CD4-positive, alpha-beta T cell treated with Interferon gamma for 1 hour (primary cell): ENCODE data around the gene LRP5.
"Not testable (repeated sequence)": the region's sequence is repeated elsewhere in the genome, so short reads cannot be mapped to it uniquely, and the experiment has no call there.

Experiments
- DNase-seq: peaks from one replicate; pipeline ENCODE4 v3.0.0-alpha.2; 2020

Gene LRP5

GRCh38 chr11:68398995-68399851, 86.8 kb downstream of the LRP5 start:
- DNase-seq: no peak

GRCh38 chr11:68399916-68400315, 87.5 kb downstream of the LRP5 start:
- no peak for DNase-seq

GRCh38 chr11:68400584-68400983, 88.2 kb downstream of the LRP5 start:
- not testable (repeated sequence) for DNase-seq

GRCh38 chr11:68401856-68402255, 89.5 kb downstream of the LRP5 start:
- DNase-seq: no peak

GRCh38 chr11:68402355-68403031, 90.1 kb downstream of the LRP5 start:
- DNase-seq: no peak

- DNase-seq: no peak
Measured at GRCh38 chr11:68403424-68403823, 91.0 kb downstream of the LRP5 start.

GRCh38 chr11:68403831-68404230, 91.4 kb downstream of the LRP5 start:
- DNase-seq: no peak

- no peak for DNase-seq
Measured at GRCh38 chr11:68406324-68407313, 94.2 kb downstream of the LRP5 start.

GRCh38 chr11:68408512-68408911, 96.1 kb downstream of the LRP5 start:
- no peak for DNase-seq

- no peak for DNase-seq
Measured at GRCh38 chr11:68409748-68410344, 97.5 kb downstream of the LRP5 start.

GRCh38 chr11:68411501-68411991, 99.2 kb downstream of the LRP5 start:
- no peak for DNase-seq

- no peak for DNase-seq
Measured at GRCh38 chr11:68412593-68413475, 100.4 kb downstream of the LRP5 start.

GRCh38 chr11:68413591-68413999, 101.2 kb downstream of the LRP5 start:
- DNase-seq: no peak

- no peak for DNase-seq
Measured at GRCh38 chr11:68414496-68415221, 102.3 kb downstream of the LRP5 start.

GRCh38 chr11:68416070-68416578, 103.7 kb downstream of the LRP5 start:
- DNase-seq: no peak

GRCh38 chr11:68418648-68419047, 106.3 kb downstream of the LRP5 start:
- DNase-seq: no peak

GRCh38 chr11:68420171-68420570, 107.8 kb downstream of the LRP5 start:
- DNase-seq: no peak

GRCh38 chr11:68423481-68423880, 111.1 kb downstream of the LRP5 start:
- DNase-seq: no peak

- DNase-seq: no peak
Measured at GRCh38 chr11:68424101-68424632, 111.8 kb downstream of the LRP5 start.
